ENCODE measurements around the gene PLXNA4.

Gene PLXNA4

GRCh38 chr7:132311733-132312132, 264.5 kb downstream of the PLXNA4 start:
- FAIRE-seq (no peak), DNase-seq (ENCODE audit: insufficient read length) (no peak)
- no peak for TF ChIP-seq POLR2A (IDR thresholded peaks at IDR 0.05; ENCODE audit: low read depth, low read length)
- TF ChIP-seq POLR2AphosphoS5 (IDR thresholded peaks at IDR 0.05; ENCODE audit: low read depth, low read length) = no peak
- no peak for TF ChIP-seq TAF1 (IDR thresholded peaks at IDR 0.05; ENCODE audit: borderline replicate concordance, low read depth, low read length)

- DNase-seq (ENCODE audit: insufficient read length) = no peak
- no peak for FAIRE-seq
- TF ChIP-seq POLR2A (IDR thresholded peaks at IDR 0.05; ENCODE audit: low read depth, low read length) = no peak
- TF ChIP-seq POLR2AphosphoS5 (IDR thresholded peaks at IDR 0.05; ENCODE audit: low read depth, low read length) = no peak
- no peak for TF ChIP-seq TAF1 (IDR thresholded peaks at IDR 0.05; ENCODE audit: borderline replicate concordance, low read depth, low read length)
Measured at GRCh38 chr7:132309102-132309805, 267.0 kb downstream of the PLXNA4 start.

- no peak for TF ChIP-seq POLR2AphosphoS5 (IDR thresholded peaks at IDR 0.05; ENCODE audit: low read depth, low read length)
- TF ChIP-seq TAF1 (IDR thresholded peaks at IDR 0.05; ENCODE audit: borderline replicate concordance, low read depth, low read length) = no peak
- TF ChIP-seq POLR2A (IDR thresholded peaks at IDR 0.05; ENCODE audit: low read depth, low read length) = no peak
- FAIRE-seq (no peak), DNase-seq (ENCODE audit: insufficient read length) (no peak)
Measured at GRCh38 chr7:132307465-132307864, 268.8 kb downstream of the PLXNA4 start.

GRCh38 chr7:132300599-132301277, 275.5 kb downstream of the PLXNA4 start:
- DNase-seq (ENCODE audit: insufficient read length) = no peak
- TF ChIP-seq POLR2A (IDR thresholded peaks at IDR 0.05; ENCODE audit: low read depth, low read length) (no peak), POLR2AphosphoS5 (IDR thresholded peaks at IDR 0.05; ENCODE audit: low read depth, low read length) (no peak), TAF1 (IDR thresholded peaks at IDR 0.05; ENCODE audit: borderline replicate concordance, low read depth, low read length) (no peak)
- FAIRE-seq = no peak

GRCh38 chr7:132298790-132299189, 277.5 kb downstream of the PLXNA4 start:
- DNase-seq (ENCODE audit: insufficient read length) = no peak
- TF ChIP-seq POLR2A (IDR thresholded peaks at IDR 0.05; ENCODE audit: low read depth, low read length) = no peak
- no peak for TF ChIP-seq TAF1 (IDR thresholded peaks at IDR 0.05; ENCODE audit: borderline replicate concordance, low read depth, low read length)
- no peak for TF ChIP-seq POLR2AphosphoS5 (IDR thresholded peaks at IDR 0.05; ENCODE audit: low read depth, low read length)
- no peak for FAIRE-seq

GRCh38 chr7:132296820-132297219, 279.4 kb downstream of the PLXNA4 start:
- no peak for FAIRE-seq
- DNase-seq (ENCODE audit: insufficient read length) = no peak
- TF ChIP-seq POLR2A (IDR thresholded peaks at IDR 0.05; ENCODE audit: low read depth, low read length) = no peak
- no peak for TF ChIP-seq POLR2AphosphoS5 (IDR thresholded peaks at IDR 0.05; ENCODE audit: low read depth, low read length)
- no peak for TF ChIP-seq TAF1 (IDR thresholded peaks at IDR 0.05; ENCODE audit: borderline replicate concordance, low read depth, low read length)

- DNase-seq (ENCODE audit: insufficient read length) (no peak), FAIRE-seq (no peak)
Measured at GRCh38 chr7:132295175-132295574, 281.1 kb downstream of the PLXNA4 start.

GRCh38 chr7:132292803-132293202, 283.5 kb downstream of the PLXNA4 start:
- TF ChIP-seq POLR2AphosphoS5 (IDR thresholded peaks at IDR 0.05; ENCODE audit: low read depth, low read length) (no peak), TAF1 (IDR thresholded peaks at IDR 0.05; ENCODE audit: borderline replicate concordance, low read depth, low read length) (no peak), POLR2A (IDR thresholded peaks at IDR 0.05; ENCODE audit: low read depth, low read length) (no peak)
- FAIRE-seq = no peak
- DNase-seq (ENCODE audit: insufficient read length) = no peak

More at GRCh38 chr7:132295175-132295574, 281.1 kb downstream of the PLXNA4 start:
- TF ChIP-seq TAF1 (IDR thresholded peaks at IDR 0.05; ENCODE audit: borderline replicate concordance, low read depth, low read length) = no peak
- no peak for TF ChIP-seq POLR2AphosphoS5 (IDR thresholded peaks at IDR 0.05; ENCODE audit: low read depth, low read length)
- TF ChIP-seq POLR2A (IDR thresholded peaks at IDR 0.05; ENCODE audit: low read depth, low read length) = no peak

- TF ChIP-seq TAF1 (IDR thresholded peaks at IDR 0.05; ENCODE audit: borderline replicate concordance, low read depth, low read length) (no peak), POLR2AphosphoS5 (IDR thresholded peaks at IDR 0.05; ENCODE audit: low read depth, low read length) (no peak), POLR2A (IDR thresholded peaks at IDR 0.05; ENCODE audit: low read depth, low read length) (no peak)
- FAIRE-seq = no peak
- no peak for DNase-seq (ENCODE audit: insufficient read length)
Measured at GRCh38 chr7:132291481-132291880, 284.8 kb downstream of the PLXNA4 start.

GRCh38 chr7:132290021-132290420, 286.2 kb downstream of the PLXNA4 start:
- TF ChIP-seq POLR2A (IDR thresholded peaks at IDR 0.05; ENCODE audit: low read depth, low read length) (no peak), POLR2AphosphoS5 (IDR thresholded peaks at IDR 0.05; ENCODE audit: low read depth, low read length) (no peak), TAF1 (IDR thresholded peaks at IDR 0.05; ENCODE audit: borderline replicate concordance, low read depth, low read length) (no peak)
- FAIRE-seq (no peak), DNase-seq (ENCODE audit: insufficient read length) (no peak)

- DNase-seq (ENCODE audit: insufficient read length) (no peak), FAIRE-seq (no peak)
- no peak for TF ChIP-seq POLR2A (IDR thresholded peaks at IDR 0.05; ENCODE audit: low read depth, low read length)
- no peak for TF ChIP-seq POLR2AphosphoS5 (IDR thresholded peaks at IDR 0.05; ENCODE audit: low read depth, low read length)
- no peak for TF ChIP-seq TAF1 (IDR thresholded peaks at IDR 0.05; ENCODE audit: borderline replicate concordance, low read depth, low read length)
Measured at GRCh38 chr7:132286836-132287235, 289.4 kb downstream of the PLXNA4 start.

- TF ChIP-seq POLR2AphosphoS5 (IDR thresholded peaks at IDR 0.05; ENCODE audit: low read depth, low read length) (no peak), TAF1 (IDR thresholded peaks at IDR 0.05; ENCODE audit: borderline replicate concordance, low read depth, low read length) (no peak), POLR2A (IDR thresholded peaks at IDR 0.05; ENCODE audit: low read depth, low read length) (no peak)
- DNase-seq (ENCODE audit: insufficient read length) (no peak), FAIRE-seq (no peak)
Measured at GRCh38 chr7:132280335-132280734, 295.9 kb downstream of the PLXNA4 start.

Data from GM12892 (cell line).